GM18873 (cell line): Measurements from ENCODE around the gene VARS2.

Experiments
- ATAC-seq: cut with Tn5 transposase; IDR thresholded peaks from one replicate; pipeline ENCODE4 v1.9.1; 2021; ENCODE audit warnings: mild to moderate bottlenecking, moderate library complexity, moderate number of reproducible peaks; ENCODE audit not compliant: unreplicated experiment, low FRiP score

Gene VARS2

DNA sequence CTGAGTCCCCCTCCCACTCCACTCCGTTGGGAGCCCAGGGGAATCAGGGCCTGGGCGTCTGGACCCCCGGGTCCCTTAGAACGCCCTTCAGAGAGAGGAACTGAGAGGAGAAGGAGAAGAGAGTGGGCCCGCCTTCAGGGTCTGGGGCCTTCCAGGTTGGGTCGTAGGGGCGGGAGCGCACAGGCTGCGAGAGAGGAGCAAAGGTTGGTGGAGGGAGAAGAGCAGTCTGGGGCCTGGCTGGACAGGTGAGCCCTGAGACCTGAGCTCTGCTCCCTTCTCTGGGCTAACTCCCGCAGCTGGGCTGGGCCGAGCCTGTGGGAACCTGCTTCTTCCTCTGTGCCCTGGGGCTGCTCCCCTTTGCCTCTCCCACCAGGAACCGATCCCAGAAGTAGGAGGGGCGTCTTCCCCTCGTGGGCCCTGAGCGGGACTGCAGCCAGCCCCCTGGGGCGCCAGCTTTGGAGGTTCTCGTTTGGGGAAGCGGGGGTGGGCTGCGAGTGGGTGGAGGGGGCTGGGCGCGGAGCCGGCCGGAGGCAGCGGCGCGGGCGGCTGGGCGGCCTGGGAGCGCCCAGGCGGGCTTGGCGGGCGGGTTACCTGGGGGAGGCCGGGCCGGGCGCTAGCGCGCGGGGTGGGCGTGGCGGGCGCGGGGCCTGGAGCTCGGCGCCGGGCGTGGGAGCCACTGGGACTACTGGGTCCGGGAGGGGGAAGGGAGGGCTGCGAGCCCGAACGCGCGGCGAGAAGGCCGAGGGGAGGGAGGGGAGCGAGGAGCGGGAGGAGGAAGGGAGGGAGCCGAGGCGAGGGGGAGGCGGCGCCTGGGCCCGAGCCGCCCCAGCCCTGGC, 30.1 kb upstream of the VARS2 start, which contains the start of gene DDR1:
Gene DDR1, plus strand, starts transcription at position 835 of the 836 bp plus-strand sequence. CDS start 4,211 bp downstream, outside the sequence.
- no peak for ATAC-seq

DNA sequence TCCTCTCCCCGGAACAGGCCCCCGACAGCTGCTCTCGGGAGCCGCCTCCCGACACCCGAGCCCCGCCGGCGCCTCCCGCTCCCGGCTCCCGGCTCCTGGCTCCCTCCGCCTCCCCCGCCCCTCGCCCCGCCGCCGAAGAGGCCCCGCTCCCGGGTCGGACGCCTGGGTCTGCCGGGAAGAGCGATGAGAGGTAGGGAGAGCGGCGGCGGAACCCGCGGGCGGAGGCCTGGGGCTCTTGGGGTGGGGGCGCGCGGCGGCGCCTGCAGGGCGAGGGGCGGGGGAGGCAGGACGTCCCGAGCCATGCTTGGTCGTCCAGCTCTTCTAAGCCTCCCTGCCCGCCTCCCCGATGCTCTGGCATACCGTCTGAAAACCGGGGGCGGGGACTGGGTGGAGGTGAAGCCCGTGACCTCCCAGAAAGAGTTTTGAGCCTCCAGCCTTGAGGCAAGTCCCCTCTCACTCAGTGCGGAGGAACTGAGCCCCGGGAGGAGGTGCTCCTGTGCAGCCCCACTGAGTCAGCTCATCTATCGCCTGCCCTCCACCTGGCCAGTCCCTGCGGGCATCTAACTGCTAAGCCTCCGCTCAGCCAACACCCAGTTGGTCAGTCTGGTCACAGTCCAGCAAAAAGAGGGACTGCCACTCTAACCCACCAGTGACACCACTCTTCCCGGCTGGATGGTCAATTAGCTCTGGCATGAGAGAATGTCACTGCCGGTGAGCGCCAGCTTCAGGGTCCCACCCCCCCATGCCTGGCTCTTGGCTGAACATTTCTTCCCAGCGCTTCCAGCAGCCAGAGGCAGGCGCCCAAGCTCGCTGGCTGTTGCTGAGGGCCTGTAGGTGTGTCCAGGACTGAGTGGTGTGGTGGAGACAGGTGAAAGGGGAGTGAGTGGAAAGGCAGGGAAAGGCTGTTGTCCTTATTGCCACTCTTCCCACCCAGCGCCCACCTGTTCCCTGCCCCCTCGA, 29.2 kb upstream of the VARS2 start:
- no peak for ATAC-seq

DNA sequence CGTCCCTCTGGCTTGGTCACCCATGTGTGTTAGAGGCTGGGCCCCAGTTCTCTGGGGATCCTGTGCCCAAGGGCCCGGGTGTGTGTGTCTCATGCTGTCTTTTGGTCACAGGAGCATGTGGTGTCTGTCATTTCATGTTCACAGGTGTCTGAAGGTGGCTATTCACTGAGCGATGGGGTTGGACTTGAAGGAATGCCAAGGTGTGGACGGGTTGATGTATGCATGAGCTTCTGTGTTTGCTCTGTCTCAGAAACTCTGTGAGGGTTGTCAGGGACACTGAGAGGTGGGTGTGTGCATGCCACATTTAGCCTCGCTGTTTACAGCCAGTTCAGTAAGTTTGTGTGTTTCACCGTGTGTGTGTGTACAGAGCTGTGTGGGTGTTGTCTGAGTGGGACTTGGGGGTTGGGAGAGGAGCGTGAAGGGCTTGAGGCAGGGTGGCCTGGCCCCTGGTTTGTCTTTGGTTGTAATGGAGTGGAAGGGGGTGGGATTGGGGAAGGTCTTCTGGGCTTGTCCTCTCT, 28.5 kb upstream of the VARS2 start:
- no peak for ATAC-seq

DNA sequence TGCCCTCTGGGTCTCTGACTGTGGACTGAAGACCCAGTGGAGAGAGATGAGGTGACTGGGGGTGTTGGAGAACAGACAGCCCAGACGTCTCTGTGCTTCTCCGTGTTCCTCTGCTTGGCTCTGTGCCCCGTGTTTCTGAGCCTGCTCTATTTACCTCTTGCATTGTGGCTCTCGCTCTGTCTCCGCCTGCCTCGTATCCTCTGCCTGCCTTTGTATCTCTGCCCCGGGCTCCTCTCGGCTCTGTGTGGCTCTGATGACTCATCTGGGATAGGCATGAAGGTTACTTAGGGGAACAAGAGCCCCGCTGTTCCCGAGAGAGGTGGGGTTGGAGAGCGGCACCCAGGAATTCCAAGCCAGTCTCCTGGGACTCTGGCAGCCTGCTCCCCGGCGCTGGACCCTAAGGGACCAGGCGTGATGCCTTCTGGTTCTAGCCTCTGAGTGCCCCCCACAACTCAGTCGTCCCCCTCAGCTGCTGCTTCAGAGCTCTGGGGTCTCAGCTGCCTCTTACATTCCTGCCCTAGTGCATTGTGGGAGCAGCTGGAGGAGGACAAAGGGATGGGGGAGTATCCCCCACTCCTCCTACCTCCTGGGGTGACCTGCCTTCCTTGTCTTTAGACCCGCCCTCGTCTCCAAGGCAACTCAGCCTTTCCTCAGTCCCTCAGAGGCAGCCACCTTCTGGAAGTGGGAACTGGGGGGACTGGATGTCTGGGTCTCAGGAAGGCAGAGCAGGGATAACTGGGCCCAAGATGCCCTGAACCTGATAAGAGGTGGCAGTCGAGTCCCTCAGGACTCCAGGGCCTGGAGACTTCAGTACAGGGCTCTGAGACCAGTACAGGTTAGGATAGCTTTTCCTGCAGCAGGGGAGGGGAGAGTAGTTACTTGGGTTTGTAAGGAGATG, 27.8 kb upstream of the VARS2 start:
- no peak for ATAC-seq

DNA sequence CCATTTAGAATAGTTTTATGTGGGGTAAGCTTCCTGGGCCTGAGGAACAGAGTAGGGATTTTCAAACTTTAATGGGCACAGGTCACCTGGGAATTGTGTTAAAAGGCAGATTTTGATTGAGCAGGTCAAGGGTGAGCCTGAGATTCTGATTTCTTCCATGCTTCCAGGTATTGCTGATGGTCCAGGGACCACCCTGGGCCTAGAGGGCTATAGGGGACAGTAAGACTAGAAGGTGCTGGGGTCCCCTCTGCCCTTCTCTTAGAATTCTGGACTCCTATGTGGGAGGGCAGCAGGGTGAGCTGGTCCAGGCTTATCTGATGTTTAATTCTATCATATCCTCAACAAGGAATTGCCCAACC, 27.2 kb upstream of the VARS2 start:
- ATAC-seq = no peak

DNA sequence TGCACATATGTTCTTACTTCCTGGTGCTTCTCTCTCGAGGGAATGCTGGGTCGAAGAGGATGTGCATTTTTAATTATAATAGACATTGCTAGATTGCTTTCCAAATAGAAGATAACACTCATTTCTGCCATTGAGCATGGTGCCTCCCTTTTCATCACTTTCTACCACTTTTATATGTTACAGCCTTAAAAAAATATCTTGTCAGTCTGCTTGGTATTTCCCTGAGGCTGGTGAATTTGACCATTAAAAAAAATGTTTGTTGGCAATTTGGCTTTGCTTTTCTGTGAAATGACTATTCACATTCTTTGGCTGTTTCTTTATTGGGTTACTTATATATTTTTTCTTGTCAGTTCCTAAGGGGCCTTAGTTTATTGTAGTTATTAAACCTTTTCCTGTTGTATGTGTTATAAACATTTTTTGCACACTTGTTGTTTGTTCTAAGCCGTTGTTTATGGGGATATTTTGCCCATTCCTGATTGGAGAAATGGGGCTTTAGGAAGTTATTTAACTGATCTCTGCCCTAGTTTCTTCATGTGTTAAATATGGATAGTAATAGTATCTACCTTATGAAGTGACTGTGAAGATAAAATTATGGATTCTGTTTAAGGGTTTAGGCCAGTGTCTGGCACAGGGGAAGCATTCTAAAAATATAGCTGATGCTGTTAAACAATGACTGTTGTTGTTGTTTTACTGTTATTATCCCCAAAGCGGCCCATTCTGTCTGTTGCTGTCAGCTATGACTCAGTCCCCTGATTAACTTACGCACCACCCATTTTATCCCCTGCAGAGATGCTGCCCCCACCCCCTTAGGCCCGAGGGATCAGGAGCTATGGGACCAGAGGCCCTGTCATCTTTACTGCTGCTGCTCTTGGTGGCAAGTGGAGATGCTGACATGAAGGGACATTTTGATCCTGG, 25.9 kb upstream of the VARS2 start:
- ATAC-seq = no peak

DNA sequence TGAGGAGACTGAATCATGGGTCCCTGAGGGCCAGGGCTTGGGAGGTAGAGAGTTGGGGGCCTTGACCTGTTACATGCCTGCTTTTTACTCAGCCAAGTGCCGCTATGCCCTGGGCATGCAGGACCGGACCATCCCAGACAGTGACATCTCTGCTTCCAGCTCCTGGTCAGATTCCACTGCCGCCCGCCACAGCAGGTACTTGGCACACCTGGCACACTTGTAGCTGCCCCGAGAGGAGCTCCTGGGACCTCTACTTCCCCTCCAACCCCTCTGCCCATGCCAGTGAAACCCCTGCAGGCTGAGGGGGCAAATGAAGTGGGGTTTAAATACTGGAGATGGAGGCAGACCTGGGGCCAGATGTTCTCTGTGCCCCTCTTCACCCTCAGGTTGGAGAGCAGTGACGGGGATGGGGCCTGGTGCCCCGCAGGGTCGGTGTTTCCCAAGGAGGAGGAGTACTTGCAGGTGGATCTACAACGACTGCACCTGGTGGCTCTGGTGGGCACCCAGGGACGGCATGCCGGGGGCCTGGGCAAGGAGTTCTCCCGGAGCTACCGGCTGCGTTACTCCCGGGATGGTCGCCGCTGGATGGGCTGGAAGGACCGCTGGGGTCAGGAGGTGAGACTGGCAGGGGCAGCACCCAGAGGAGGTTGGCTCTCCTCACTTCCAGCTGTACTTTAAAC, 25.1 kb upstream of the VARS2 start:
- no peak for ATAC-seq

DNA sequence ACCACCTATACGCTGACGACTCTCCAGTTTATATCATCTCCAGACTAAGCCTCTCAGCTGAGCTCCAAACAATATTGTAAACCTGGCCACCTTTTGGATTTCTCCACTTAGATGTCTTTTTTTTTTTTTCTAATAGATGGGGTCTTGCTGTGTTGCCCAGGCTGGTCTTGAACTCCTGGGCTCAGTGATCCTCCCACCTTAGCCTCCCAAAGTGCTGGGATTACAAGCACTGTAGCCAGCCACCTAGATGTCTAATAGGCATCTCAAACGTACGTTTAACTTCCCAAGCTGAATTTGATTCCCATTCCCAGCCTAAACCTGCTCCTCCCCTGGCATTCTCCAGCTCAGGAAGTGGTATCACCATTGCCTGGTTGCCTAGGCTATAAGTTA, 24.5 kb upstream of the VARS2 start:
- ATAC-seq = no peak

DNA sequence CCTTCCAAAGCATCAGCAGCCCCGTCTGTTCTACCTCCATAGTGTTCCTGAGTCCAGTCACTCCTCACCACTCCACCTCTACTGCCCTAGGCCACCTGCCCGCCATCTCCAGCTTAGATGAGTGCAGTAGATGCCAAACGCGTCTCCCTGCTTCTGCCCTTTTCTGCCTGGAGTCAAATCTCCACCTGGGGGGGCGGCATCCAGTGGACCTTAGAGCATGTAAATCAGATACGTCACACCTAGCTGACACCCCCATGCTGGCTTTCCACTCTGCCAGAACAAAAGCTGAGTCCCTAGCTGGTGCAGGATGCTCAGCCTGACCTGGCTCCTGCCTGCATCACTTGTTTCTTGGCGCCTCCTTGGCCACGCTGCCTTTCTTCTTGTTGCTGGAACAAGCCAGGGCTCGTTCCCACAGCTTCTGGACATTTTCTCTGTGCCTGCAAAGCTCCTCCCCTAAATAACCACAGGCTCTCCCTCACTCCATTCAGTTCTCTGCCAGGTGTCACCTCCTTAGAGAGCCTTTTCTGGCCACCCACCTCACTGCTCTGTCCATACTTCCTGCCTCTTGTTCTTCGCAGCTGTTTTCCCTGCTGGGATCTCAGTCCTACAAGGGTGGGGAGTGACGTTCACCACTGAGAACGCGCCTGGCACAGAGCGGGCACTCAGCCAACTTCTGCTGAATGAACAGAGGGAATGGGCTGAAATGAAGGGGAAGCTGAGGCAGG, 24.0 kb upstream of the VARS2 start:
- no peak for ATAC-seq

DNA sequence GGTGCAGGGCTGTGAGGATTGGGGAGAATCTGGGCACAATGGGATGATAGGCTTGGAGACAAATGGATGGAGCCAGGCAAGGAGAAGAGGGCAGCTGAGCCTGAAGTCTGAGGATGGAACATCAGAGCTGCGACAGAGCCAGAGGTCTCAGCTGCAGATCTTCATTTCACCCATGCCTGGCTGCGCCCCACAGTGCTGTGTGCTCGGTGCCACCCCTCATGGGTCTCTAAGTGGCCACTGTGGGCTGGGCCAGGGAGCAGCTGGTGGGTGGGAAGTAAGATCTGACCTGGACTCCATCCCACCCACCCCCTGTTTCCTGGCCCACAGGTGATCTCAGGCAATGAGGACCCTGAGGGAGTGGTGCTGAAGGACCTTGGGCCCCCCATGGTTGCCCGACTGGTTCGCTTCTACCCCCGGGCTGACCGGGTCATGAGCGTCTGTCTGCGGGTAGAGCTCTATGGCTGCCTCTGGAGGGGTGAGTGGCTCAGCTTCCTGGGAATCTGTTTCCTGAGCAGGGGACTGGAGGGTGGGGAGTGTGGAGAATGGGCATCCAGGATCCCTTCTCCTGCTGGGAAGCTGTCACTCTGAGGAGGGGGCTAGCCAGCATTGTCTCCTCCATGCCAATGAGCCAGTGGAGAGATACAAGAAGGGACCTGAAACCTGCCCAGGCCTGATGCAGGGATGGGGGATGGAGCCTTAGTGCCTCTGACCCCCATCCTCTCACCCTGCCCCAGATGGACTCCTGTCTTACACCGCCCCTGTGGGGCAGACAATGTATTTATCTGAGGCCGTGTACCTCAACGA, 23.2 kb upstream of the VARS2 start:
- no peak for ATAC-seq

DNA sequence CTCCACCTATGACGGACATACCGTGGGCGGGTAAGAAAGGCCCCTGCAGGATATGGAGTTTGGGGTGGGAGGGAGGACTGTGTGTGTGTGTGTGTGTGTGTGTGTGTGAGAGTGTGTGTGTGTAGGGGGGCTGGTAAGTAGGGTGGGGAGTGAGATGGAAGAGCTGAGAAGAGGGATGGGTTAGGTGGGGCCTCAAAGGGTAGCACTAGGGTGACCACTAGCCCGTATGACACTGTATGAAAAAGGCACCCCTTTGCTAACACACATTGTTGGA, 22.7 kb upstream of the VARS2 start:
- ATAC-seq = no peak

DNA sequence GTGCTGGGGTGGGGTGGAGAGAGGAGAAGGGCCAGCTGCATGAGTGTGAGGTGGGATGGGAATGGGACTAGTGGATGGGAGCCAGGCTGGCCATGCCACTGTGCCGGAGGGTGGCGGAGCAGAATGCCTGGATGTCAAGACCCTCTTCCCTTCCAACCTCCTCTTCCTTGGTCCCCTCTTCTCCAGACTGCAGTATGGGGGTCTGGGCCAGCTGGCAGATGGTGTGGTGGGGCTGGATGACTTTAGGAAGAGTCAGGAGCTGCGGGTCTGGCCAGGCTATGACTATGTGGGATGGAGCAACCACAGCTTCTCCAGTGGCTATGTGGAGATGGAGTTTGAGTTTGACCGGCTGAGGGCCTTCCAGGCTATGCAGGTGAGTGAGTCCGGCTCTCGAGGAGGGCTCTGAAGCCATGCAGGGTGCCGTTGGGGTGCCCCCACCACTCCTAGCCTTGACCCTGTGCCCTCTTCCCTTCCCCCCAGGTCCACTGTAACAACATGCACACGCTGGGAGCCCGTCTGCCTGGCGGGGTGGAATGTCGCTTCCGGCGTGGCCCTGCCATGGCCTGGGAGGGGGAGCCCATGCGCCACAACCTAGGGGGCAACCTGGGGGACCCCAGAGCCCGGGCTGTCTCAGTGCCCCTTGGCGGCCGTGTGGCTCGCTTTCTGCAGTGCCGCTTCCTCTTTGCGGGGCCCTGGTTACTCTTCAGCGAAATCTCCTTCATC, 22.1 kb upstream of the VARS2 start:
- ATAC-seq = no peak

DNA sequence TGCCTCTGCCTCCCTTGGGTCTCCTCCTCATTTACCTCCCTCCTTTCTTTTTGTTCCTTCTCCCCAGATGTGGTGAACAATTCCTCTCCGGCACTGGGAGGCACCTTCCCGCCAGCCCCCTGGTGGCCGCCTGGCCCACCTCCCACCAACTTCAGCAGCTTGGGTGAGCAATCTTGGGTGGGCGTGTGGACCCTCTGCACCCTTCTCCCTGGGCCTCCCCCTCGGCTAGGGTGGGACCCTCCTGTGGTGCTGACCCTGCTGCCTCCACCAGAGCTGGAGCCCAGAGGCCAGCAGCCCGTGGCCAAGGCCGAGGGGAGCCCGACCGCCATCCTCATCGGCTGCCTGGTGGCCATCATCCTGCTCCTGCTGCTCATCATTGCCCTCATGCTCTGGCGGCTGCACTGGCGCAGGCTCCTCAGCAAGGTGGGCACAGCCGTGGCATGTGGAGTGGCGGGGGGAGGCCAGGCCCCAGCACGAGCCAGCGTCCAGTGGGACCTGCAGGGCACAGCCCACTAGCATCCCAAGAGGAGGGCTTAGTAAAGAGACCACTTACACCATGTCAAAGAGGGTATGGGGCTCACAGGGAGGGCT, 20.9 kb upstream of the VARS2 start:
- ATAC-seq = no peak

DNA sequence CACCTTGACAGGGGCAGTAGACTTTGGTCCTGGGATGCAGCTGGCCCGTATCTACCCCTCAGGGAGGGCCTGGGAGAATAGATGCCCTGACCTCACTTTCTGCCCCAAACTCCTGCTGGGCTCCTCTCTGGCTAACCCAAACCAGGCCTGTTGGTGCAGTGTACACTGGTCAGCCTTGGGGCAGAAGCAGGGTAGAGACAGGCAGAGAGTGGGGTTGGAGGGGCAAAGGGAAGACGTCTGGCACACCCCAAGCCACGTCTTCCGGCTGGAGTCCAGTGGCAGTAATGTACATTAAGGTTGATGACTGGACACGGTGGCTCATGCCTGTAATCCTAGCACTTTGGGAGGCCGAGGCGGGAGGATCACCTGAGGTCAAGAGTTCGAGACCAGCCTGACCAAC, 20.4 kb upstream of the VARS2 start:
- ATAC-seq = no peak

DNA sequence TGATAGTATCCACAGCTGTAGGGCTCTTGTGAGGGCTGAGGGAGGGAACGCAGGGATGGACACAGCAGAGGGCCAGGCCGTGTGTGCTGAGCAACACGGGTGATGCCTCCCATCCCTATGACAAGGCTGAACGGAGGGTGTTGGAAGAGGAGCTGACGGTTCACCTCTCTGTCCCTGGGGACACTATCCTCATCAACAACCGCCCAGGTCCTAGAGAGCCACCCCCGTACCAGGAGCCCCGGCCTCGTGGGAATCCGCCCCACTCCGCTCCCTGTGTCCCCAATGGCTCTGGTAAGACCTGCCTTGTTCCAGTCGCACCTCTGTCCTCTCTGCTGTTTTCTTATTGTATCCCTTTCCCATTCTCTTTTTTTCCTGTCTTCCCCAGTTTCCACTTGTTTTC, 19.7 kb upstream of the VARS2 start:
- no peak for ATAC-seq

DNA sequence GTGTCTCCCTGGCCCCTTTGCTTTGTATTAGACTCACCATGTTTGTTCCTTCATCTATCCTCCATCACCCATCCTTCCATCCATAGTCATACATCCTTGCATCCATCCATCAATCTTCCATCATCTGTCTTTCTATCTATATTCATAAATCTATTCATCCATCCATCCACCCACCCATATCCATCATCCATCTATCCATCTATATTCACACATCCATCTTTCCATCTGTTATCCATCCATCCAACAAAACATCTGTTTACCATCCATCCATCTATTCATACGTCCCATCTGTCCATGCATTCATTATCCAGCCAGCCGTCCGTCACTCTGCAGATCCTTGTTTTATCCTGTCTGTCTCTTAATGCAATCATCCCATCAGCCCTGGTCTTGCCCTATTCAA, 19.1 kb upstream of the VARS2 start:
- no peak for ATAC-seq
